Caki2 (cell line): Measurements from ENCODE around the gene TJP1. TPM values are rescaled to one million over a fixed set of nuclear protein-coding genes. Genes with fewer than 3 reads are reported as not detected.
A peak's percentile ranks its signal among the peaks of the same experiment; 100 is the strongest.
"Not testable (repeated sequence)": the region's sequence is repeated elsewhere in the genome, so short reads cannot be mapped to it uniquely, and the experiment has no call there.

Experiments
- DNase-seq: peaks from one replicate; pipeline ENCODE4 v3.0.0-alpha.2; 2015; ENCODE audit warnings: low read depth
- in situ Hi-C: cut with HindIII; loops from 2 replicates; pipeline ENCODE4 v1.10.0; 2016; ENCODE audit warnings: low sequenced_read_pairs, low pct_unique_long_range_greater_than_20kb, mixed read lengths
- total RNA-seq: library from RNA; depleted of rRNA; stranded (reverse); fragments of >200 nt; shearing (Covaris generic); gene quantifications from 2 replicates; pipeline ENCODE4 v1.2.3, GENCODE V29; 2014; ENCODE audit warnings: low replicate concordance

The TJP1 gene
- total RNA-seq, 1 experiment from 2014 or later, result 39.3 TPM

DNA sequence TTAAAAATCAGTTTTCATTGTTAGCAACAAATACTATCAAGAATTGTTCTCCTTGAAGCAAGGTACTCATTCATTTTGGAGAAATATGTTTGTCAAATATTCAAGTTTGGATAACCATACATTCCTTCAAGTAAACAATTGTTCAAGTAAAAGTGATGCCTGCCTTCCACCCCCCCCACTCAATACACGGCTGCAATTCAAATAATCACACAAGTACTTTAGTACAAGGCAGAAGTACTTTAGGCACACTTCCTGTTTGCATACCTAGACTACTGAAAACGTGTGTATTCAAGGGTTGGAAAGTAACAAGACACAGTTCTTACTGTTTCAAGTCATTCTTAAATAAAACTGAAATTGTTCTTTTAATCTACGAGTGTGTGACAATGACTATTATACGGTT, 45.4 kb downstream of the TJP1 start:
- in situ Hi-C loops, result no loop called here
- no peak for DNase-seq

DNA sequence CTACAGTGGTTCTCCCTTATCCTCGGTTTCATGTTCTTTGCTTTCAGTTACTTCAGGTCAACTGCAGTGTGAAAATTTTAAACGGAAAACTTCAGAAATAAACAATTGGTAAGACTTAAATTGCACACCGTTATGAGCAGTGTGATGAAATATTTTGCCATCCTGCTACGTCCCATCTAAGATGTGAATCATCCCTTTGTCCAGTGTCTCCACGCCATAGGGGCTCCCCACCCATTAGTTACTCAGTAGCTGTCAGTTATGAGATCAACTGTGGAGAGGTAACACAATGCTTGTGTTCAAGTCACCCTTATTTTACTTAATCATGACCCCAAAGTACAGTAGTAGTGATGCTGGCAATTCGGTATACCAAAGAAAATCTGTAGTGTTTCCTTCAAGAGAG, 47.4 kb downstream of the TJP1 start:
- in situ Hi-C loops, result no loop called here
- DNase-seq, result peak; percentile 69

DNA sequence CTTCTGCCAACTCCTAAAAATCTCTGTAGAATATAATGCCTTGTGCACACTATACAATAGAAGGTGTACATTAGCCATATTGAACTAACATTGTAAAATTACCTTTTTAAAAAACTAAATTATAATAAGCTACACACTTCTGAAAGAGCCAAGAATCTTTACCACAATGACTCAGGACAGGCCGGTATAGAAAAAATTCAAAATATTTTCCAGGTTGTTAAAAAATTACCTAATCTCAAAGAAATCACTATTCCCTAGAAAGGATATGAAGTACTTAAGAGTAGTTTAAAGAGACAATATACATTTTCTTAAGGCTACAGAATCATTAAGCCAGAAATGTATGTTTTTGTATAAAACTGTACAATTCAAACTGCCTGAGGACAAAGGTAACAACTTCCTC, 48.5 kb downstream of the TJP1 start:
- in situ Hi-C loops, result no loop called here
- no peak for DNase-seq

DNA sequence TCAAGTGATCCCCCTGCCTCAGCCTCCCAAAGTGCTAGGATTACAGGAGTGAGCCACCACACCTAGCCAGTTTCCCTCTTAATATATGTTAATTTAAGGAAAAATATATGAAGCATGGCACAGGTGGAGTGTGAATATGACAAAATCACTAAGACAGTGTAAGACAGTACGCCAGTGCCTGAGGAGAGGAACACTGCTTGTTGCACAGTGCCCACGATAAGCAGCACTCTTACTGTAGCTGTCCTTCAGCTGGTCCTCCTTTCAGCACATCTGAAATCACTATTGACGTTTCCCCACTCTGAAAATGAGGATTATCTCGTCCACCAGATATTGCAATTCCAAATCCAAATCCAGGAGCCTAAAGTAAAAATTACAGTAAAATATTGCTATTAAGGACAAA, 49.3 kb downstream of the TJP1 start:
- DNase-seq, result no peak
- in situ Hi-C loops, result no loop called here

DNA sequence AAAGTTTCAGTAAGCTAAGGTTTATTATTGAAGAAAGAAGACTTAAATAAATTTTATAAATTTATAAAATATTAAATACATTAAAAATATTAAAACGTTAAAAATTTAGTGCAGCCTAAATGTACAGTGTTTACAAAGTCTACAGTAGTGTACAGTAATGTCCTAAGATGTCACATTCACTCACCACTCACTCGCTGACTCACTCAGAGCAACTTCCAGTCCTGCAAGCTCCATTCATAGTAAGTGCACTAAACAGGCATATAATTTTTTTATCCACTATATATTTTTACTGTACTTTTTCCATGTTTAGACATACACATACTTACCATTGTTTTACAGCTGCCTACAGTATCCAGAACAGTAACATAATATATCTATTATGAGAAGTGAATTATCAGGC, 51.5 kb downstream of the TJP1 start:
- in situ Hi-C loops, result no loop called here
- DNase-seq, result no peak

DNA sequence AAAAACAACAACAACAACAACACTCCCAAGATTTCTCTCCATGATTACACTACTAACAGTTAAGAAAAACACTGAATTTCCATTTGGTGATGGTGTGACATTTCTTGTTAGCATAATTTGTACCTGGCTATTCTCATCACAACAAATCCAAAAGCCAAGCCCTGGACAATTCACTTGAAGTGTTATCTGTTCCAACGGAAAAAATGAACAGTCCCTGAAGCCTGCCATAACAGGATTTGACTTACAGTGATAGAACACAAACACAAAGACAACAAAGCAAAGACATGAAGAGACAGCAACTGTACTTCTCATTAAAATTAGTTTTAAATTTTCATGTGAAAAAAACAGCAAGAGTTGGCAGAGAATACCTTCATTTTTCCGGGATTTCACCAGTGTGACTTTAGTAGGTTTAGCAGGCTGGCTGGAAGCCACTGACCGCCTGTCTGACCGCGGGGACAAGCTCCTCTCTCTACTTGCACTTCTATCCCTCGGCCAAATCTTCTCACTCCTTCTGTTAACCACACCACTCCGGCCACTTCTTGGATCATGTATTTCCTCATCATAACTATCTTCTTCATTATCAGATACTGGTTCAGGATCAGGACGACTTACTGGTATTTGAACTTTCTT, 56.3 kb downstream of the TJP1 start:
- no peak for DNase-seq
- in situ Hi-C loops, result no loop called here

DNA sequence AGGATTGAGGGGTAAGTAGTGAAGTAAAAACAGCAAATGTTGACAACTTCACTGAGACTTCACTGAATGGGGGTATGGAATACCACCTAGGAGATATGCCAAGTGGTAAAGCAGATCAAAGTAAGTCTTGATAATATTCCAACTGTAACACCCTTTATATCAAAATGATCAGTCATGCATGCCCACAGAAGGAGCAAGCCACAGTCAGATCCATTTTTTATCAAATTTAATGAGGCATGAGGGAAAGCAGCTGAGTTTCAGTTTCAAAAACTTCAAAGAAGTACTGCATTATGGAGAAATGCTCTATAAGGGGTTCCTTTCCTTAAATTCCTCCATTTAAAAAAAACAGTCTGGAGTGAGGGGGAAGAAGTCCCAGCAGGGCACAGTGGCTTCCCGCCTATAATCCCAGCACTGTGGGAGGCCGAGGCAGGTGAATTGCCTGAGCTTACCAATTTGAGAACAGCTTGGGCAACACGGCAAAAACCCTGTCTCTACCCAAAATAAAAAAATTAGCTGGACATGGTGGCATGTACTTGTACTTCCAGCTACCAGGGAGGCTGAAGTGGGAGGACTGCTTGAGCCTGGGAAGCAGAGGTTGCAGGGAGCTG, 56.9 kb downstream of the TJP1 start:
- in situ Hi-C loops, result no loop called here
- no peak for DNase-seq

DNA sequence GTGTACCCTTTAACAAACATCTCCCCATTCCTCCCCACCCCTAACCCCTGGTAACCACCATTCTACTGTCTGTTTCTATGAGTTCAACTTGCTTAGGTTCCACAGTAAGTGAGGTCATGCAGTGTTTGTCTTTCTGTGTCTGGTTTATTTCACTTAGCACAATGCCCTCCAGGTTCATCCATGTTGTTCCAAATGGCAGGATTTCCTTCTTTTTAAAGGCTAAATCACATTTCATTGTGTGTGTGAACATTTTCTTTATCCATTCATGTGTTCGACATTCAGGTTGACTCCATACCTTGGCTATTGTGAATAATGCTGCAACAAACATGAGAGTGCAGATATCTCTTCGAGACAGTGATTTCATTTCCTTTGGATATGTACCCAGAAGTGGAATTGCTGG, 62.7 kb downstream of the TJP1 start:
- DNase-seq, result no peak
- in situ Hi-C loops, result no loop called here

DNA sequence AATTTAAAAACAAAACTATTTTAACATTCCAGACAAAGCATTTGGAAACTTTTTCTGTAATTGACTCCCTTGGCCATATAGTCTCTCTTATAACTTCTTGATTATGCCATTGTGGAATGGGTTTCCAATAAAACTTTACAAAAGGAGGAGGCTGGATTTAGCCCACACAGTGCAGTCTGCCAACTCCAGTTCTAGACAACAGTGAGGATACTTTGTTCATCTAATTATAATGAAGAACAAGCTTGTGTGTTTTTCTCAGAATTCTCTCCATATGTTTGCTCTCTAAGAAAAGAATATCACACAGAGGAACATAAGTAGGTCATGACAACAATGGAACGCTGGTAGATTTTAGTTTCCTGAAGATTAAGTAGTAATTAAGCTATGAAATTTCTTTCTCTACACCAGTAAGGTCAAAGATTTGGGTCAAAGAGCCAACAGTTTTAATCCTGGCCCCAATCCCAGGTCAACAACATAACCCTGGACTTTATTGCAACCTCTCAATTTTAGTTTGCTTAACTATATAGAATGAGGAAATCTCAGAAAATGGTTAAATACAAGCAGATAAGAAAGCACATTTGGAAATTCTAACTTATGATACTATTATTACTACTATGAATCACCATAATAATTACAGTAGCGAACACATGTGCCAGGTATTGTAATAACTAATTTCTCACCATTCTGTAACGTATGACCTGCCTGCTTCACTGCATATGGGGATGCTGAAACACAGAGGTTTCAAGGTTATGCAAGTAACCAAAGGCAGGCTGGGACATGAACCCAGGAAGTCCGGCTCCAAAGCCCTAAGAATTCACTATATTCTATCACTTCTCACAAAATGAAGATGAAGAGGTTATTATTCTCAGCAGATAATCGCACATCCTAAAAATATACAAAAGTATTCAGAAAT, 65.7 kb downstream of the TJP1 start:
- in situ Hi-C loops, result no loop called here
- DNase-seq, result no peak

DNA sequence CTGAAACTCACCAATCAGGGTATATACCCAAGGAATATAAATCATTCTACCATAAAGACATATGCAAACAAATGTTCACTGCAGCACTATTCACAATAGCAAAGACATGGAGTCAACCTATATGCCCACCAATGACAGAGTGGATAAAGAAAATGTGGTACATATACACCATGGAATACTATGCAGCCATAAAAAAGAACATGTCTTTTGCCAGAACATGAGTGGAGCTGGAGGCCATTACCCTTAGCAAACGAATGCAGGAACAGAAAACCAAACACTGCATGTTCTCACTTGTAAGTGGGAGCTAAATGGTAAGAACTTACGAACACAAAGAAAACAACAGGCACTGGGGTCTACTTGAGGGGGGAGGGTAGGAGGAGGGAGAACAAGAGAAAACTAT, 68.3 kb downstream of the TJP1 start:
- in situ Hi-C loops, DNase-seq: not testable (repeated sequence)

DNA sequence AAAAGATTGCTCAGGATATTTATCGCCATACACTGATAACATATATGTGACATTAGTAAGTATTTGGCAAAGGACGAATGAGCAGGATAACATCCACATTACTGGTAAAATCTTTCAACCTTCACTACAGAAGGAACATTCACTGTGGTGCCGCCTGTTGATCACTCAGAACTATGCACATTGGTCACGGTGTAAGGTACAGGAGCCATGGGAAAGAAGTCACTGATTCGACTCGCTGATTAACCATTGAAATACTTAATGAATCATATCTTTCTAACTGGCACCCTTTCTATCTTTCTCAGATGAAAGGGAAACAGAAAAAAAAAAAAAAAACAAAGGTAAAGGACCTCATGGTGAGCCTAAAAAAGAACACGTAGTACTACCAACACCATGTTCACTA, 68.8 kb downstream of the TJP1 start:
- no peak for DNase-seq
- in situ Hi-C loops, result no loop called here

DNA sequence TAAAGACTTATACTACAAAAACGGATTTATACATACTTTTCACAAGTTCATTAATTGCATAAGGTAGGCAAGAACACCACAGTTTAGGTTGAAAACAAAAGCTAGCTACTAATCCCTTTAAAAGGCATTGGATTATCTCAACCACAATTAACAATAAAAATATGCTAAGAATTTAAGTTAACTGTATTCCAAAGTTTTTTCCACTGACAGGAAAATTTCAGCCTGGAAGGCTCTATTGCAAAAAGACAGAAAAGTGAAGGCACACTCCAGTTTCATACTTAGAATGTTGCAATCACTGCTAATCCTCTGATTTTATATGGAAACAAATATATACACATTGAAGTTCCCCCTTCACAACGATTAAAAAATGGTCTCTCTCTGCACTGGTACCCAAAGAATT, 71.5 kb downstream of the TJP1 start:
- DNase-seq, result no peak
- in situ Hi-C loops, result no loop called here

DNA sequence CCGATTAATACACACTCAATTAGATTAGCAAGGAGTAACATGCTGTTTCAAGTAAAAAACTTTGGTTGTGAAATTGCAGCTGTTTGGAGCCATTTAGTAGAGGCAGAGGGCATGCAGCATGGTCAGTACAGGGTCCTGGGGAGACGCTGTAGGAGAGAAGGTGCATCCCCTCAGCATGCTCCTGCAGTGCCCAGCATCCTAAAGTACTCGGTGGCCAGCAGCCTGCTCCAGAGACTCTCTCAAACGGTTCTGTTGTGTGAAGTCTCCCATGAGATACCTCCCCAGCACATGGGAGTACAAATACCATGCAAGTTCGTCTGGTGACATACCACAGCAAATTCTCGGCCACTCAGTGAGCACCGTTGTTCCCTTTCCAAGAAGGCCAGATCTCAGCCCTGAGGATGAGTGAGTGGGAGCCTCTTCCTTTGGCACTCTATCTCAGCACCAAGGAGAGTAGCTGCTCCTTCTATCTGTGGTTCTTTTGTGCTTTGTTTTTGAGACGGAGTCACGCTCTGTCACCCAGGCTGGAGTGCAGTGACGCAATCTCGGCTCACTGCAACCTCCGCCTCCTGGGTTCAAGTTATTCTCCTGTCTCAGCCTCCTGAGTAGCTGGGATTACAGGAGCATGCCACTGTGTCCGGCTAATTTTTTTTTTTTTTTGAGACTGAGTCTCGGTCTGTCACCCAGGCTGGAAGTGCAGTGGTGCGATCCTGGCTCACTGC, 72.7 kb downstream of the TJP1 start:
- DNase-seq, result peak; percentile 43
- in situ Hi-C loops, result no loop called here

DNA sequence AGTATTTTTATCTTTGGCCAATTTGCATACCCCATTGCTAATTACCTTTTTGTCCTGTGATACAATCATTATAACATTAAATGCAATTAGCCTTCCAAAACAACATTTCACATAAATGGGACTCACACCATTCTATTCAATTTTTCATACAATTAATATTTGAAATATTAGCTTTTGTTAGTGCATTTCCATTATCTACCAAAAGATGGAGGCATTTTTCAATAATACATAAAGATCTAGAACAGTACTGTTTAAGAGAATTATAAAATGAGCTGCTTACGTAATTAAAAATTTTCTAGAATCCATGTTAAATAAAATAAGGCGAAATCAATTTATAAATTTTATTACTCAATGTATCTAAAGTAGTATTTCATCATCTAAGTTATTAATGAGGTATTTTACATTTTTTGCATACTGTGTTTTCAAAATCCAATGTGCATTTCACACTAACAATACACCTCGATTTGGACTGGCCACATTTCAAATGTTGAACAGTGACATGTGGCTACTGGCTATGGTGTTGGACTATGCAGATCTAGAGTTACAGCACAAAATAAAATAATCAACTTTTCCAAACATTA, 74.3 kb downstream of the TJP1 start:
- DNase-seq, result no peak
- in situ Hi-C loops, result no loop called here

DNA sequence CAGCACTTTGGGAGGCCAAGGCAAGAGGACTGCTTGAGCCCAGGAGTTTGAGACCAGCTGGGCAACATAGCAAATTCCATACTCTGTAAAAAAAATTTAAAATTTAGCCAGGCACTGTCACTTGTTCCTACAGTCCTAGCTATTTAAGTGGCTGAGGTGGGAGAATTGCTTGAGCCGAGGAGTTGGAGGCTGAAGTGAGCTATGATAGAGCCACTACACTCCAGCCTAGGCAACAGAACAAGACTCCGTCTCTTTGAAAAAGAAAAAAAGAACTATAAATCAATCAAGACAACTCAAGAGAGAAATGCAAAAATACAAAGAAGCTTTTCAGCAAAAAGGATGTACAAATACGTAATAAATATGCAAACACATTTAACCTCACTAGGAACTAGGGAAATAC, 78.8 kb downstream of the TJP1 start:
- in situ Hi-C loops, result no loop called here
- DNase-seq, result no peak

DNA sequence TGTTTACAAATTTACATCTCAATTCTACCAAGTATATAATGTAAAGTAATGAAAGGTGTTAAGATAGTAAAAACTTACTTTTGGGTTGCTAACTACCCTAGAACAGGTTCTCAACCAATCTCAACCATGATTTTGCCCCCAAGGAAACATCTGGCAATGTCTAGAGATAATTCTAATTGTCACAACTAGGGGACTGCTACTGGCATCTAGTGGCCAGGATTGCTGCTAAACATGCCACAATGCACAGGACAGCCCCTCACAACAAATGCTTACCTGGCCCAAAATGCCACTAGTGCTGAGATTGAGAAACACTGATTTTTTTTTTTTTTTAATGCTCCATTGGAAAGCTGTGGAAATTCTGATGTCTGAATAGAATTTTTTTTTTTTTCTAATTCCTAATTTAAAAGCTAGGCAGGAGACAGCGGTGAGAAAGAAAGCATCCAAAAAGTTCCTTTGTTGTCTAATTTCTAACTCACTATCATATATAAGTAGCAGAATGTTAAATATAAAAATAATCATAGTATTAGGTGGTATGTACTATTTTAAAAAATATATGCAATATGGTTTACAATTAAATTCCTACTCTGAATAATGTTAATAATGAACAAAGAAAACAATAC, 81.5 kb downstream of the TJP1 start:
- in situ Hi-C loops, result no loop called here

DNA sequence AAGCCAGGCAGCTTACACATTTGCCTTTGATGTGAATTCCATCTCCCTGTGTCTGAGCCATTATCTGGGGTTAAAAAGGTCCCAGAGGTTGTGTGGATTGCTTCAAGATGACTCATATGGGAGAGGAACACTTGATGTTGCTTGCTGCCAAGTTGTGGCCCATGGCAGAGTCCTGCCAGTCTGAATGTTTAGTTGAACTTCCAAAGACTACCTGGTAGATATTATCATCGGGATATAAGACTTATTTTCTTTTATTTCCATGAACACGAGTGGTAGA, 85.6 kb downstream of the TJP1 start:
- peak; percentile 75 for DNase-seq
- in situ Hi-C loops, result no loop called here

More for the DNA sequence above, 81.5 kb downstream of the TJP1 start:
- no peak for DNase-seq

DNA sequence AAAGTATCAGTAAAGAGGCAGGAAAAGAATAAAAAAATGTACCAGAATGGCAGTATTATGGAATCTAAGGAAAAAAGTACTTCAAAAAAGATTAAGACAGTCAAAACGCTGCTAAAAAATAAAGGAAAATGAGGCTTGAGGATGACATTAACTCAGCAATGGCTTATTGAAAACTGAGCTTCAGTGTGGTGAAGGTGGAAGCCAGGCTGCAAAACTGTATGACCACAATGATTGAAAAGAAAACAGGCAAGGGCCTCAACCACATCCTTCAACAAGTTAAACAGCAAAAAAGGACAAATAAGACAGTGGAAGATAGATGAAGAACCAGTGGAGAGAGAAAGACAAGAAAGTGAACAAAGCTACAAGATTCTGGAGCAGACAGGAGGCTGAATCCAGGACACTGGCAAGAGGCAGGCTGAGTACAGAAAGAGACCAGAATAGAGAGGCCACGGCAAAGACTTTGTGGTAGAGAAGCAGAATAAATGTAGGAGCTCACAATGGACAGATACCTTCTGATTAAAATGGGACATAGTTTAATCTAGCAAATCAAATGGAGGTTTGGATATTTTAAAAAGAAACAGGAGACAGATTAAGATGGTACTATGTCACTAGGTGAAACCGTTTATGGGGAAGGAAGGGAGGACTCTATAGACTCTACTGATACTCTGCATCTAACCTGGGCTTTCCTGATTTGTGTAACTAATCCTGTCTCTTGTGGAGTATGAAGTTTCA, 86.1 kb downstream of the TJP1 start:
- no peak for DNase-seq
- in situ Hi-C loops, result no loop called here
